NCI-H446 treated with DMSO at 0.1 percent for 48 hours (cell line): ENCODE results near the gene PCCA.
"Not testable (repeated sequence)": the region's sequence is repeated elsewhere in the genome, so short reads cannot be mapped to it uniquely, and the experiment has no call there.

Experiments used
- DNase-seq: peaks from one replicate; lab custom pipeline; 2025; lab: John Stamatoyannopoulos, UW

PCCA gene

GRCh38 chr13:100088644-100089464 is at the start of gene PCCA:
PCCA (plus strand) TSS chr13:100089093; CDS start chr13:100089121, 28 bp downstream.
- DNase-seq, result peak; percentile 29

- DNase-seq, result no peak
Measured at GRCh38 chr13:100039740-100040139, 49.2 kb upstream of the PCCA start.

GRCh38 chr13:100040196-100040595 is 48.7 kb upstream of the PCCA start:
- no peak for DNase-seq

- no peak for DNase-seq
Measured at GRCh38 chr13:100044936-100045335, 44.0 kb upstream of the PCCA start.

- no peak for DNase-seq
Measured at GRCh38 chr13:100045355-100045754, 43.5 kb upstream of the PCCA start.

GRCh38 chr13:100051070-100051469 is 37.8 kb upstream of the PCCA start:
- DNase-seq, result no peak

GRCh38 chr13:100059827-100060226 is 29.1 kb upstream of the PCCA start:
- no peak for DNase-seq

GRCh38 chr13:100063333-100063732 is 25.6 kb upstream of the PCCA start:
- no peak for DNase-seq

GRCh38 chr13:100063906-100064305 is 25.0 kb upstream of the PCCA start:
- no peak for DNase-seq

- no peak for DNase-seq
Measured at GRCh38 chr13:100068133-100068931, 20.6 kb upstream of the PCCA start.

- no peak for DNase-seq
Measured at GRCh38 chr13:100069278-100069677, 19.6 kb upstream of the PCCA start.

GRCh38 chr13:100075700-100076587 is 12.9 kb upstream of the PCCA start:
- no peak for DNase-seq

GRCh38 chr13:100079003-100079402 is 9.9 kb upstream of the PCCA start:
- not testable (repeated sequence) for DNase-seq

GRCh38 chr13:100083401-100083800 is 5.5 kb upstream of the PCCA start:
- not testable (repeated sequence) for DNase-seq

GRCh38 chr13:100088273-100088643 is 635 bp upstream of the PCCA start:
- no peak for DNase-seq

GRCh38 chr13:100089465-100090032 is 656 bp downstream of the PCCA start:
- DNase-seq, result no peak

GRCh38 chr13:100090861-100091260 is 2.0 kb downstream of the PCCA start:
- no peak for DNase-seq

- DNase-seq, result no peak
Measured at GRCh38 chr13:100091391-100091790, 2.5 kb downstream of the PCCA start.

- DNase-seq, result not testable (repeated sequence)
Measured at GRCh38 chr13:100092273-100092672, 3.4 kb downstream of the PCCA start.

GRCh38 chr13:100095498-100095897 is 6.6 kb downstream of the PCCA start:
- DNase-seq, result no peak

- no peak for DNase-seq
Measured at GRCh38 chr13:100096526-100096925, 7.6 kb downstream of the PCCA start.

GRCh38 chr13:100097821-100098220 is 8.9 kb downstream of the PCCA start:
- no peak for DNase-seq
